HG02642 (cell line): ENCODE measurements around the gene POLR3B.
"Not testable (repeated sequence)": the region's sequence is repeated elsewhere in the genome, so short reads cannot be mapped to it uniquely, and the experiment has no call there.

ENCODE experiments used
- ATAC-seq: cut with Tn5 transposase; IDR thresholded peaks from one replicate; pipeline ENCODE4 v1.9.1; 2021; ENCODE audit warnings: mild to moderate bottlenecking; ENCODE audit not compliant: unreplicated experiment, poor library complexity

The POLR3B gene

GRCh38 chr12:106341086-106341877 lies 16.3 kb upstream of the POLR3B start:
- no peak for ATAC-seq

- no peak for ATAC-seq
These were observed 14.9 kb upstream of the POLR3B start for GRCh38 chr12:106342397-106343213.

DNA sequence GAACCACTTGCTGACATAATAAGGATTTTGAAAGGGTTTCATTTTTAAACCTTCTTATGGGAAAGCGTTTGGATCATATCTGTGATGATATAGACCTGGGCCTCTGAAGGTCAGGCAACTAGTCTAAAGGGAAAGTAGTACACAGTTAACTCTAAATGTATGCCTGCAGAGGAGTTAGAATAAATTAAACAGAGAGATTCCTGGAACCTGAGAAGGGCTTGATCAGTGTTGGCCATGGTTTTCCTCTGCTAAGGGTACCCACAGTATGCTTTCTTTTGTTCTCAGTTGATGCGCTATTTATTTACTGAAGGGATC lies 14.4 kb upstream of the POLR3B start:
- no peak for ATAC-seq

GRCh38 chr12:106344131-106344530 lies 13.4 kb upstream of the POLR3B start:
- ATAC-seq, result no peak

DNA sequence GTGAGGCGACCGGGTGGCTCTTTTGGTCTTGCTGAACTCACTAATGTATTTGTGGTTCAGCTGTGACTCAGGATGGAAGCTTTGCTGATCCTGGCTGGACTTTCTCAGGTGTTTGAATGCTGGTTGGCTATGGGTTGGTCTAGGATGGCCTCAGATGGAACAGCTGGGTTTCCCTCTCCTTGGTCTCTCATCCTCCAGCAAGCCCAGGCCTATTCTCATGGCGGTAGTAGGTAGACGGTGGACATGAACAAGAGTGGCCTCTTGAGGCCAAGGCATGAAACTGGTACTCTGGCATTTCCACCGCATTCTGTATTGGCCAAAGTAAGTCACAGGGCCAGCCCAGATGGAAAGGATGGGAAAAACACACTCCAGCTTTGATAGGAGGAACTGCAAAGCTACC lies 11.8 kb upstream of the POLR3B start:
- no peak for ATAC-seq

DNA sequence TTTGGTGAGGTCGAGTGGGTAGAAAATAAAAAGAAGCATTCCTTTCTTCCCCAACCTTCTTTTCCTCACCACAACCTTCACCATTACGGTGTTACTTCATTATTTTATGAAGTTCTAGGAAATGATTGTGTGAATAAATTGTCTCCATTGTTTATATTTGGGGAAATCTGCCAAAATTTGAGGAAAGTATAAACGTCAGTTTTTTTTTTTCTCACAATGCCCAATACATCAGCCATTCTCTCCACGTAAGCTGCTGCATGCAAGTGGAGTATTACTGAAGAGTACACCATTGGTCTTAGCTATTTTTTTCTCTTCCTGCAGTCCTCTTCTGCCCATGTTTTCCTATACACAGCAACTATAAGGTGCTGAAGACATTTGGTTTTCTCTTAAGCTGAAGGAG lies 9.1 kb upstream of the POLR3B start:
- no peak for ATAC-seq

DNA sequence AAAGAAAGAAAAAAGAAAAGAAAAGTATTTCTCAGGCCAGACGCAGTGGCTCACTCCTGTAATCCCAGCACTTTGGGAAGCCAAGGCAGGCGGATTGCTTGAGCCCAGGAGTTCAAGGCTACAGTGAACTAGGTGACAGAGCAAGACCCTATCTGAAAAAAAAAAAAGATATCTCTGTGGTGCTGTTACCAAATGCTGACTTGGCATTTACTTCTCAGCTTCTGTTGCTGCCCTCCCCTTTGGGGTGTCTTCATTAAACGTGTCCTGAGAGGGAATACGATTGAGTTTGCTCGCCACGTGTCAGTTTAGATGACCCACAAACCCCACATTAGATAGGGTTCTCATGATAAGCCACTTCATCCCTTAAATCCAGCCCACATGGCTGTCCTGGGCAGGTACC lies 4.4 kb upstream of the POLR3B start:
- no peak for ATAC-seq

DNA sequence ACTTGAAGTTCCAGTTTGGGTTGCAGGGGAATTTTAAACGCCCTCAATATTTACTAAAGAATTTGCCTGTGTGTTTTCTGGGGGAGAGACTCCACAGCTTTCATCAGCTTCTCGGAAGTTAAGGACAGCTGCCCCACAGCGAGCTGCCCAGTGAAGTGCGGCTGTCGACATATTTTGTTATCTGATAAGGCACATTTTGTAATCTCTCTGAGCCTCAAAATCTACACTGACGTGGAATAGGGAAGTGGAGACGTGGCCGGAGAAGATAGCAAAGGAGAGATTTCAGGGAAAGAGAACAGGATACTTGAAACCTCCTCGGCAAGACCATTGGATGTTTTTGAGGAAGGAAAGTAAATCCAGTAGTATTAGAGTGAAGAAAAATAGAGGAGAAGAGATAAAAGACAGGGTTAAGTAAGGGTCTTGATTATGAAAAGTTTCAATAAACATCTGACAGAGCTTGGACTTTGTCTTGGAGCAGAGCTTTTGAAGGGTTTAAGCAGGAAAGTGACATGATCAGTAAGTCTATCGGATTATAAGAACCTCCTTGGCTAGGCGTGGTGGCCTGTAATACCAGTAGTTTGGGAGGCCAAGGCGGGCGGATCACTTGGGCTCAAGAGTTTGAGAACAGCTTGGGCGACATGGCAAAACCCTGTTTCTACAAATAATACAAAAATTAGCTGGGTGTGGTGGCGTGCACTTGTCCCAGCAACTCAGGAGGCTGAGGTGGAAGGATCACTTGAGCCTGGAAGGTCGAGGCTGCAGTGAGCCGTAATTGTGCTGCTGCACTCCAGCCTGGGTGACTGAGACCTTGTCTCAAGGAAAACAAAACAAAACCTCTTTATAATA lies 1.1 kb downstream of the POLR3B start:
- ATAC-seq, result peak; percentile 6

DNA sequence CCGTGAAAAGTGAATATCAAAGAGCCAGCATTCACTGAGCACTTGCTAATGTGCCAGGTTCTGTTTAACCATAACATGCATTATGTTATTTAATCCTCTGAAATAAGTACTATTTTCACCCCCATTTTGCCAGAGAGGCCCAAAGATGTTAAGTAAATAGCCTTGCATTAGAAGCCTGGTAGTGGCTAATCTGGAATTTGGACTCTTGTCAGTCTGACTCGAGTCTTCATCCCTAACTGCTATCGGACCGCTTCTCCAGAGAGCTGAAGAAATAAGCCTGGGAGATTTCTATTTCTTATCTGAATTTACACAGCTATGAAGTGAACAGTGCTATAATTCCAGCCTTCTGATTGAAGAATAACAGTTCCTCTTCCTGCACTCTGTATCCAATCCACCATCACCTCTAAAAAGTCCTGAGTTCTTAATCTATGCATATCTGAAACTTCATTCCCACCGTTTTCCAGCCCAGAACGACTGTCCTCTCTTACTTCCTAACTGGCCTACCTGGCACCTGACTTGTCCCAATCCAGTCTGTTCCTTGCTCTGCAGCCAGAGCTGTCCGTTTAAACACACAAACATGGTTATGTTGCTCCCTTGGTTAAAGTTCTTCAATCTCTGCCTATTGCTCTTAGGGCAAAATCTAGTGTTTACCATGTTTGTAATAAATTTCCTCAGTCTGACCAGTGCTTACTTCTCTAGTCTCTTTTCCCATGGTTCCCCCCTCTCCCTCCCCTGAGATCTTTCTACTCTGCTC lies 2.3 kb downstream of the POLR3B start:
- ATAC-seq, result no peak

GRCh38 chr12:106360400-106360994 lies 2.9 kb downstream of the POLR3B start:
- ATAC-seq, result no peak

DNA sequence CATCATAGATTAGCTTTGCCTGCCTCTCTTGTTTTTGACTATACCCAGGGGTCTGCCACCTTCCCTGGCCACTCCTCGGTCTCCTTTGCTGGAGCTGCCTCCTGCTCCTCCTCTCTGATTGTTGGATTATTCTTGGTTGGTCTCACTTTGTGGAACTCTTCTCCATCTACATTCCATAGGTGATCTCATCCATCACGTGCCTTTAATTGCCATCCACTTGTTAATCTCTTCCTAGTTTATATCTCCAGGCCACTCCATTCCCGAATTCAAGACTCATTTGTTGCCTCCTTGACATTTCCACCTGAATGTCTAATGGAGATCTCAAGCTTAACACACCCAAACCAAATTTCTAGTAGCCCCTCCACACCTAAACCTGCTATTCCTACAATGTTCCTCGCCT lies 5.4 kb downstream of the POLR3B start:
- ATAC-seq, result no peak

GRCh38 chr12:106364261-106364660 lies 6.7 kb downstream of the POLR3B start:
- ATAC-seq, result no peak

- ATAC-seq, result no peak
These were observed 12.2 kb downstream of the POLR3B start for GRCh38 chr12:106369624-106370346.

DNA sequence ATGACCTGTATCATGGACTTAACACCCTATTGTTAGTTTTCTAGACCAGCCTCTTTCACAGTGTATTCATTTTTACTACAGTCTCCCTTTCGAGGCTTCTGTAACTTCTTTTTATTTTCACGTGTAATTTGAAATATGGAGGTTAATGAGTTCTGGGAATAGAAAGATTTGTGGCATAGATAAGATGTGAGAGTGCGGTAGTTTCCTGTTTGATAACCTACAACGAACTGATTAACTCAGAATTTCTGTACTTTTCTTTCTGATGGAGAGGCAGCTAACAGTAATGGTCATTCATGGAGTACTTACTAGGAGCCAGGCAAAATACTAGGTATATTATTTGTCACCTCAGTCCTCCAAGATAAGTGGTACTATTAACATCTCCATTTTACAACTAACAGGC lies 21.2 kb downstream of the POLR3B start:
- ATAC-seq, result no peak

GRCh38 chr12:106380954-106381353 lies 23.4 kb downstream of the POLR3B start:
- ATAC-seq, result no peak

- ATAC-seq, result not testable (repeated sequence)
These were observed 24.3 kb downstream of the POLR3B start for GRCh38 chr12:106381866-106382265.

- ATAC-seq, result no peak
These were observed 29.4 kb downstream of the POLR3B start for GRCh38 chr12:106386813-106387535.

DNA sequence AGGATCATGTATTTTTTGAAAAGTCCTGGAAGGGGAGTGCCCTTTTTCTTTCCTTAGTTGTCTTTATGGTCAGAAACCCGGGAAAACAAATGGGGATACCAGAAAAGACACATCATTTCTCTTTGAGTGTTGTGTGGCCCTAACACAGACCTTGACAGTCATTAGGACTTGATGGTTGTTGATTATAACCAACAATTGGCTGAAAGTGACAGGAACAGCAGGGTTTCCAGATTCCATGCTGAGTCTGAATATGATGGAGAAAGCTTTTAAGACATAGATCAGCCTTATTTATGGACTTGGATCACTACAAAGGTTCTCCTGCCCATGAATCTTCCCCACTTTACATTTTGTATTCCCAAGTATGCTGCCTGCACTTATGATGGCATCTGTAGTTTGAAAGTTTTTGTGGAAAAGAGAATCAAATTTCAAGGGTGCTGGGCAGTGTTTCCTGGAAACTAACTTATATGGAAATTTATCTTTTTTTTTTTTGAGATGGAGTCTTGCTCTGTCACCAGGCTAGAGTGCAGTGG lies 30.4 kb downstream of the POLR3B start:
- ATAC-seq, result no peak
